ENCODE data around the gene ZNF17. TPM values are rescaled to one million over a fixed set of nuclear protein-coding genes. Genes with fewer than 3 reads are reported as not detected.

ZNF17 gene
- polyA plus RNA-seq, 2 of the 4 experiments (the other 2 are of a cell fraction), result 4.1 to 6.4 TPM

GRCh38 chr19:57436417-57436816, 25.5 kb downstream of the ZNF17 start:
- ATAC-seq (no peak), DNase-seq (ENCODE audit: low read depth in 1 of 2, low spot score in 1 of 2) (no peak), FAIRE-seq (no peak)
- 100% methylated on average over 1 of the region's 1 CpG for WGBS (ENCODE audit: missing lambda C conversion rate)
- CTCF ChIA-PET, result no interaction called here
- TF ChIP-seq ZC3H11A (IDR thresholded peaks at IDR 0.05) (no peak), POLR2A (IDR thresholded peaks at IDR 0.05; ENCODE audit: low read length) (no peak)
- TF ChIP-seq, protein P1, sequence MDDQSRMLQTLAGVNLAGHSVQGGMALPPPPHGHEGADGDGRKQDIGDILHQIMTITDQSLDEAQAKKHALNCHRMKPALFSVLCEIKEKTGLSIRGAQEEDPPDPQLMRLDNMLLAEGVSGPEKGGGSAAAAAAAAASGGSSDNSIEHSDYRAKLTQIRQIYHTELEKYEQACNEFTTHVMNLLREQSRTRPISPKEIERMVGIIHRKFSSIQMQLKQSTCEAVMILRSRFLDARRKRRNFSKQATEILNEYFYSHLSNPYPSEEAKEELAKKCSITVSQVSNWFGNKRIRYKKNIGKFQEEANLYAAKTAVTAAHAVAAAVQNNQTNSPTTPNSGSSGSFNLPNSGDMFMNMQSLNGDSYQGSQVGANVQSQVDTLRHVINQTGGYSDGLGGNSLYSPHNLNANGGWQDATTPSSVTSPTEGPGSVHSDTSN (IDR thresholded peaks at IDR 0.05), result no peak
- TF ChIP-seq, protein P2, sequence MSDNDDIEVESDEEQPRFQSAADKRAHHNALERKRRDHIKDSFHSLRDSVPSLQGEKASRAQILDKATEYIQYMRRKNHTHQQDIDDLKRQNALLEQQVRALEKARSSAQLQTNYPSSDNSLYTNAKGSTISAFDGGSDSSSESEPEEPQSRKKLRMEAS (IDR thresholded peaks at IDR 0.05), result no peak
- peak overlapping the region; percentile 85; the same call in 2 of the 3 replicates for H3K4me3 ChIP-seq
- H3K27ac ChIP-seq, result no peak overlapping the region
- peak overlapping the region; percentile 80 for H3K4me2 ChIP-seq
- POLR2A ChIA-PET, result no interaction called here
- H3K9me3 ChIP-seq, result peaks cover 82% of the 10 kb centered on the region
- H3K4me1 ChIP-seq, result no peaks in the 10 kb centered on the region

GRCh38 chr19:57437931-57438330, 27.0 kb downstream of the ZNF17 start:
- H3K4me1 ChIP-seq, result no peaks in the 10 kb centered on the region
- DNase-seq (ENCODE audit: low read depth in 1 of 2, low spot score in 1 of 2), result no peak
- no peak overlapping the region for H3K4me3 ChIP-seq
- FAIRE-seq, result no peak
- TF ChIP-seq, protein P3, sequence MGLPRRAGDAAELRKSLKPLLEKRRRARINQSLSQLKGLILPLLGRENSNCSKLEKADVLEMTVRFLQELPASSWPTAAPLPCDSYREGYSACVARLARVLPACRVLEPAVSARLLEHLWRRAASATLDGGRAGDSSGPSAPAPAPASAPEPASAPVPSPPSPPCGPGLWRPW (IDR thresholded peaks at IDR 0.05), result no peak
- TF ChIP-seq CEBPB (IDR thresholded peaks at IDR 0.05) (no peak), BHLHE40 (IDR thresholded peaks at IDR 0.05; ENCODE audit: low read depth, low read length) (no peak), NFE2L2 (conservative IDR thresholded peaks at IDR 0.05; ENCODE audit: low read length) (no peak), PHF8 (IDR thresholded peaks at IDR 0.05; ENCODE audit: borderline replicate concordance, low read depth) (no peak), KDM1A (IDR thresholded peaks at IDR 0.05; ENCODE audit: low read depth) (no peak), RCOR1 (IDR thresholded peaks at IDR 0.05; ENCODE audit: low read depth, low read length) (no peak), MAFK (IDR thresholded peaks at IDR 0.05; ENCODE audit: partially characterized antibody) (no peak), EHMT2 (IDR thresholded peaks at IDR 0.05; ENCODE audit: low read depth) (no peak), MAZ (IDR thresholded peaks at IDR 0.05; ENCODE audit: borderline replicate concordance, low read depth, low read length) (no peak), CBX8 (IDR thresholded peaks at IDR 0.05) (no peak), FOXS1 (CRISPR knock-in tag; IDR thresholded peaks at IDR 0.05) (no peak), JUNB (IDR thresholded peaks at IDR 0.05) (no peak), HOXB13 (CRISPR knock-in tag; IDR thresholded peaks at IDR 0.05; ENCODE audit: low read depth) (no peak), HDAC2 (IDR thresholded peaks at IDR 0.05) (no peak), ESRRA (IDR thresholded peaks at IDR 0.05; ENCODE audit: borderline replicate concordance, low read length) (no peak), RARB (CRISPR knock-in tag; IDR thresholded peaks at IDR 0.05) (no peak)
- TF ChIP-seq, protein P4, sequence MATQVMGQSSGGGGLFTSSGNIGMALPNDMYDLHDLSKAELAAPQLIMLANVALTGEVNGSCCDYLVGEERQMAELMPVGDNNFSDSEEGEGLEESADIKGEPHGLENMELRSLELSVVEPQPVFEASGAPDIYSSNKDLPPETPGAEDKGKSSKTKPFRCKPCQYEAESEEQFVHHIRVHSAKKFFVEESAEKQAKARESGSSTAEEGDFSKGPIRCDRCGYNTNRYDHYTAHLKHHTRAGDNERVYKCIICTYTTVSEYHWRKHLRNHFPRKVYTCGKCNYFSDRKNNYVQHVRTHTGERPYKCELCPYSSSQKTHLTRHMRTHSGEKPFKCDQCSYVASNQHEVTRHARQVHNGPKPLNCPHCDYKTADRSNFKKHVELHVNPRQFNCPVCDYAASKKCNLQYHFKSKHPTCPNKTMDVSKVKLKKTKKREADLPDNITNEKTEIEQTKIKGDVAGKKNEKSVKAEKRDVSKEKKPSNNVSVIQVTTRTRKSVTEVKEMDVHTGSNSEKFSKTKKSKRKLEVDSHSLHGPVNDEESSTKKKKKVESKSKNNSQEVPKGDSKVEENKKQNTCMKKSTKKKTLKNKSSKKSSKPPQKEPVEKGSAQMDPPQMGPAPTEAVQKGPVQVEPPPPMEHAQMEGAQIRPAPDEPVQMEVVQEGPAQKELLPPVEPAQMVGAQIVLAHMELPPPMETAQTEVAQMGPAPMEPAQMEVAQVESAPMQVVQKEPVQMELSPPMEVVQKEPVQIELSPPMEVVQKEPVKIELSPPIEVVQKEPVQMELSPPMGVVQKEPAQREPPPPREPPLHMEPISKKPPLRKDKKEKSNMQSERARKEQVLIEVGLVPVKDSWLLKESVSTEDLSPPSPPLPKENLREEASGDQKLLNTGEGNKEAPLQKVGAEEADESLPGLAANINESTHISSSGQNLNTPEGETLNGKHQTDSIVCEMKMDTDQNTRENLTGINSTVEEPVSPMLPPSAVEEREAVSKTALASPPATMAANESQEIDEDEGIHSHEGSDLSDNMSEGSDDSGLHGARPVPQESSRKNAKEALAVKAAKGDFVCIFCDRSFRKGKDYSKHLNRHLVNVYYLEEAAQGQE (IDR thresholded peaks at IDR 0.05), result no peak
- peaks cover 85% of the 10 kb centered on the region for H3K9me3 ChIP-seq
- no peak for ATAC-seq
- no peak overlapping the region for H3K27ac ChIP-seq
- ChIA-PET POLR2A (no interaction called here), CTCF (no interaction called here)
- WGBS (ENCODE audit: missing lambda C conversion rate), result 93% methylated on average over 4 of the region's 4 CpGs
- no peak overlapping the region for H3K4me2 ChIP-seq

- ChIA-PET CTCF (interaction anchor here (0.6 kb wide), 1 partner anchor 253 kb away, joined by 3 read pairs; no protein-coding TSS in a partner anchor), POLR2A (no interaction called here)
- Histone ChIP-seq H3K9me3 (peaks cover 85% of the 10 kb centered on the region), H3K4me2 (no peak overlapping the region), H3K4me3 (no peak overlapping the region), H3K27ac (no peak overlapping the region), H3K4me1 (no peaks in the 10 kb centered on the region)
- 89% methylated on average over 9 of the region's 9 CpGs for WGBS (ENCODE audit: missing lambda C conversion rate)
- ATAC-seq (no peak), DNase-seq (ENCODE audit: low read depth in 1 of 2, low spot score in 1 of 2) (no peak), FAIRE-seq (no peak)
- TF ChIP-seq JUNB (IDR thresholded peaks at IDR 0.05) (no peak), ELK1 (IDR thresholded peaks at IDR 0.05; ENCODE audit: low read depth, low read length) (no peak), KDM5A (IDR thresholded peaks at IDR 0.05) (no peak), RNF2 (IDR thresholded peaks at IDR 0.05; ENCODE audit: borderline replicate concordance, low read depth) (no peak), EHF (CRISPR knock-in tag; IDR thresholded peaks at IDR 0.05) (no peak), HEYL (CRISPR knock-in tag; IDR thresholded peaks at IDR 0.05) (no peak), RAD21 (conservative IDR thresholded peaks at IDR 0.05 in 1 of 2, IDR thresholded peaks at IDR 0.05 in 1 of 2) (no peak), MAFK (IDR thresholded peaks at IDR 0.05; ENCODE audit: partially characterized antibody) (no peak), FOSL2 (IDR thresholded peaks at IDR 0.05) (no peak), FOSL2 (CRISPR knock-in tag; IDR thresholded peaks at IDR 0.05) (no peak), SMC3 (IDR thresholded peaks at IDR 0.05) (no peak), HDAC2 (IDR thresholded peaks at IDR 0.05) (no peak), FOXS1 (CRISPR knock-in tag; IDR thresholded peaks at IDR 0.05) (no peak), HOXB13 (CRISPR knock-in tag; IDR thresholded peaks at IDR 0.05; ENCODE audit: low read depth) (no peak), RARB (CRISPR knock-in tag; IDR thresholded peaks at IDR 0.05) (no peak), EP300 (IDR thresholded peaks at IDR 0.05) (no peak), ZNF302 (CRISPR knock-in tag; IDR thresholded peaks at IDR 0.05) (no peak)
Measured at GRCh38 chr19:57438925-57439324, 28.0 kb downstream of the ZNF17 start.
